Suppressor macrophage treated with lipopolysaccharide for 1 hour (primary cell): Measurements from ENCODE around the gene OLIG1.
A peak's percentile ranks its signal among the peaks of the same experiment; 100 is the strongest.

Source experiments
- DNase-seq, 3 donors: peaks; one replicate each; pipeline ENCODE4 v3.0.0-alpha.2; 2020 to 2022

OLIG1 gene, protein sequence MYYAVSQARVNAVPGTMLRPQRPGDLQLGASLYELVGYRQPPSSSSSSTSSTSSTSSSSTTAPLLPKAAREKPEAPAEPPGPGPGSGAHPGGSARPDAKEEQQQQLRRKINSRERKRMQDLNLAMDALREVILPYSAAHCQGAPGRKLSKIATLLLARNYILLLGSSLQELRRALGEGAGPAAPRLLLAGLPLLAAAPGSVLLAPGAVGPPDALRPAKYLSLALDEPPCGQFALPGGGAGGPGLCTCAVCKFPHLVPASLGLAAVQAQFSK

DNA sequence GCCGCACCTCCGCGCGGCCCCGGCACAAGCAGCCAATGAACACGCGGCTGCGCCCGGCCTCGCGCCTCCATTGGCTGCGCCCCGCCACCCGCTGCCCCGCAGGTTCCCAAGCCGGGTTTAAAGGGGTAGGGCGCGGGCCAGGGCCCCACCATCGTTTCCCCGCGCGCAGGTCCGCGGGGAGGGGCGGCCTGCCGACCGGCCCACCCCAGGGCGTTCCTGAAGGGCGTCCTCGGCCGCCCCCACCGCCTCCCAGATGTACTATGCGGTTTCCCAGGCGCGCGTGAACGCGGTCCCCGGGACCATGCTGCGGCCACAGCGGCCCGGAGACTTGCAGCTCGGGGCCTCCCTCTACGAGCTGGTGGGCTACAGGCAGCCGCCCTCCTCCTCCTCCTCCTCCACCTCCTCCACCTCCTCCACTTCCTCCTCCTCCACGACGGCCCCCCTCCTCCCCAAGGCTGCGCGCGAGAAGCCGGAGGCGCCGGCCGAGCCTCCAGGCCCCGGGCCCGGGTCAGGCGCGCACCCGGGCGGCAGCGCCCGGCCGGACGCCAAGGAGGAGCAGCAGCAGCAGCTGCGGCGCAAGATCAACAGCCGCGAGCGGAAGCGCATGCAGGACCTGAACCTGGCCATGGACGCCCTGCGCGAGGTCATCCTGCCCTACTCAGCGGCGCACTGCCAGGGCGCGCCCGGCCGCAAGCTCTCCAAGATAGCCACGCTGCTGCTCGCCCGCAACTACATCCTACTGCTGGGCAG lies at the start of gene OLIG1:
OLIG1 (plus strand) TSS at position 148 of the 750 bp plus-strand sequence; CDS start at position 254, 106 bp downstream.
- DNase-seq, result peak; percentile 70 to 88 (median 78)

DNA sequence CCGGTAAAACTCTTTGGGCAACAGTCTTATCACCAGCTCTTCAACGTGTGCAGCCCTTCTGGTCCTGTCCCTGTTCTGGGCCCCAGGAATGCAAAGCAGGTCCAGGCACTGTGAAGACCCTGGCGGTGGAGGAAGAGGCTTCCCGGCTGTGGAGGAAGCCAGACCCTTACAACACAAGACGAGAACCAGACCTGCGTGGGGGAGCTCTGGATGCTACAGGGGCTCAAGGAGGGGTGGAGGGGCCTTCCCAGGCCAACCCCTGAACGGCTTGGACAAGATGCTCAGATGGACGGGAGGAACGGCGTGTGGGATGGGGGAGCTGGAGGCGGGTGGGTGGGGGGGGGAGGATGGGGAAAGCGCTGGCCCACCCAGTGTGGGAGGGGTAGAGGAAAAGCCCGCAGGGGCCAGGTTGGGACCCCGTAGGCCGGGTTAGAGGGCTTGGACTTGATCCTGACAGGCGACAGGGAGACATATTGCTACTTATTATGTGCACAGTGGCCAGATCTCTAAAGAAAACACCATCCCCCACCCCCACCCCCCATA lies 49.3 kb upstream of the OLIG1 start:
- no peak for DNase-seq

DNA sequence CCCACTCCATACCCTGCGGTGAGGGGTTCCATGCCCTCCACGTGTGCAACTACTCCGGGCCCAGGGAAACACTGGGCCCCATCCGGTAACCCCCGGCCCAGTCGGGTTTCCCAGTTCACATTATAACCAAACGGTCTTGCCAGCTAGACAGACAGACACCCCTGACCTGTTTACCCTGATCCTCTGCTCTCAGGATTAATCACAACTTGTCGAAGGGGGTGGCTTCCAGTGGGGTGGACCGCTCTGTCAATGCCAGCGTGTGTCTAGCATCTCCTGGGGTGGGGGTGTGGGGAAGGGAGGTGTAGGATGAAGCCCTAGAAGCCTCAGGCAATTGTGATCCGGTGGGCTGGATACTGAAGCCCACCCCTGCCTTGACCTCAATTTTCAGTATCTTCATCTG lies 48.8 kb upstream of the OLIG1 start:
- DNase-seq, result no peak

DNA sequence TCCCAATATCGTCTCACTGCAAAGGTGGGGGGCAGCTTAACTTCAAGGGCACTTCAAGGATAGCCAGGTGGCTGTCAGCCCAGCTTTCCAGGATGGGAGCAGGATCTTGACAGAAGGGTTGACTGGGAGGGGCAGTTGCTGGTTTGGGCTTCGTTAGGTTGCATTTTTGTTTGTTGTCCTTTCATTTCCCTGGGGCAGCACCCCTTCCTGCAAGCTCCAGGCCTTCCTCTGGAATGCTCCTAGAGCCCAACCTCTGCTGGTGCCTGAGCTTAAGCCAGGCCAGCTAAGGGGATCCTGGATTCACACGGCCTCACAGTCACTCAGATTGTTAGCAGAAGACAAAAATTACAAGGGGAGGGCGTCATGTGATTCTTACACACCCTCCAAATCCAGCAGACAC lies 48.3 kb upstream of the OLIG1 start:
- no peak for DNase-seq

DNA sequence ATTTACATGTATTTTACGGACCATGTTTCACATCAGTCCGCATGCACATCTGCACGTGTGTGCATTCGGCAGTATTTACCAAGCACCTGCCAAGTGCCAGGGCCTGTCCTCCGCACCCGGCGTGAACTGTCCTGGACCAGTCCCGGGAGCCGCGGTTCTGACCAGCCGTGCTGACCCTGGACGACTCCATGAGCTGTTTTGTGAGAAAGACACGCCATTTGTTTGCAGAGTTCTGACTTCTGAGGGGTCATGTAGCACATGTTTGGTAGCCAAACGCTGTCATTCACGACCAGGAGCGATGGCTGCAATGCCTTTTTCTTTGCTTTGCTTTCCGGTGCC lies 47.5 kb upstream of the OLIG1 start:
- DNase-seq, result no peak

DNA sequence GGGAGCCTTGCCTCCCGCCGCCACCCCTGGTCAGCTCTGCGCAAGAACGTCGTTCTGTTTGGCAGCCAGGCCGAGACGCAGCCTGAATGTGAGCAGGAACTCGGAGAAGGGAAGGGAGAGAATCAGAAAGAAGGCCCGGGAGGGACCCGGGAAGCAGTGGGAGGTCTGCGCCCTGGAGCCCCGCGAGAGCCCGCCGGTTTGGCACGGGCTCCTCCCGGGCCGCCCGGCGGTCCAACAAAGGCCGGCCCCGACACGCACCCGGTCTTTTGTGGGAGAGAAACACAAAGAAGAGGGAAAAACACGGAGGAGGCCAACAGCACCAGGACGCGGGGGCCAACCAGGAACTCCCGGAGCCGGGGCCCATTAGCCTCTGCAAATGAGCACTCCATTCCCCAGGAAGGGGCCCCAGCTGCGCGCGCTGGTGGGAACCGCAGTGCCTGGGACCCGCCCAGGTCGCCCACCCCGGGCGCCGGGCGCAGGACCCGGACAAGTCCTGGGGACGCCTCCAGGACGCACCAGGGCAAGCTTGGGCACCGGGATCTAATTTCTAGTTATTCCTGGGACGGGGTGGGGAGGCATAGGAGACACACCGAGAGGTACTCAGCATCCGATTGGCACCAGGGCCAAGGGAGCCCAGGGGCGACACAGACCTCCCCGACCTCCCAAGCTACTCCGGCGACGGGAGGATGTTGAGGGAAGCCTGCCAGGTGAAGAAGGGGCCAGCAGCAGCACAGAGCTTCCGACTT lies 46.9 kb upstream of the OLIG1 start:
- peak in 2 of 3 donors; percentile 37 to 49 for DNase-seq

DNA sequence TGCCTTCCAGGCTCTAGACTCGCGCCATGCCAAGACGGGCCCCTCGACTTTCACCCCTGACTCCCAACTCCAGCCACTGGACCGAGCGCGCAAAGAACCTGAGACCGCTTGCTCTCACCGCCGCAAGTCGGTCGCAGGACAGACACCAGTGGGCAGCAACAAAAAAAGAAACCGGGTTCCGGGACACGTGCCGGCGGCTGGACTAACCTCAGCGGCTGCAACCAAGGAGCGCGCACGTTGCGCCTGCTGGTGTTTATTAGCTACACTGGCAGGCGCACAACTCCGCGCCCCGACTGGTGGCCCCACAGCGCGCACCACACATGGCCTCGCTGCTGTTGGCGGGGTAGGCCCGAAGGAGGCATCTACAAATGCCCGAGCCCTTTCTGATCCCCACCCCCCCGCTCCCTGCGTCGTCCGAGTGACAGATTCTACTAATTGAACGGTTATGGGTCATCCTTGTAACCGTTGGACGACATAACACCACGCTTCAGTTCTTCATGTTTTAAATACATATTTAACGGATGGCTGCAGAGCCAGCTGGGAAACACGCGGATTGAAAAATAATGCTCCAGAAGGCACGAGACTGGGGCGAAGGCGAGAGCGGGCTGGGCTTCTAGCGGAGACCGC lies 46.3 kb upstream of the OLIG1 start:
- DNase-seq, result peak in 1 of 3 donors; percentile 38

DNA sequence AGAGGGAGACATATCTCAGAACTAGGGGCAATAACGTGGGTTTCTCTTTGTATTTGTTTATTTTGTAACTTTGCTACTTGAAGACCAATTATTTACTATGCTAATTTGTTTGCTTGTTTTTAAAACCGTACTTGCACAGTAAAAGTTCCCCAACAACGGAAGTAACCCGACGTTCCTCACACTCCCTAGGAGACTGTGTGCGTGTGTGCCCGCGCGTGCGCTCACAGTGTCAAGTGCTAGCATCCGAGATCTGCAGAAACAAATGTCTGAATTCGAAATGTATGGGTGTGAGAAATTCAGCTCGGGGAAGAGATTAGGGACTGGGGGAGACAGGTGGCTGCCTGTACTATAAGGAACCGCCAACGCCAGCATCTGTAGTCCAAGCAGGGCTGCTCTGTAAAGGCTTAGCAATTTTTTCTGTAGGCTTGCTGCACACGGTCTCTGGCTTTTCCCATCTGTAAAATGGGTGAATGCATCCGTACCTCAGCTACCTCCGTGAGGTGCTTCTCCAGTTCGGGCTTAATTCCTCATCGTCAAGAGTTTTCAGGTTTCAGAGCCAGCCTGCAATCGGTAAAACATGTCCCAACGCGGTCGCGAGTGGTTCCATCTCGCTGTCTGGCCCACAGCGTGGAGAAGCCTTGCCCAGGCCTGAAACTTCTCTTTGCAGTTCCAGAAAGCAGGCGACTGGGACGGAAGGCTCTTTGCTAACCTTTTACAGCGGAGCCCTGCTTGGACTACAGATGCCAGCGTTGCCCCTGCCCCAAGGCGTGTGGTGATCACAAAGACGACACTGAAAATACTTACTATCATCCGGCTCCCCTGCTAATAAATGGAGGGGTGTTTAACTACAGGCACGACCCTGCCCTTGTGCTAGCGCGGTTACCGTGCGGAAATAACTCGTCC lies 45.5 kb upstream of the OLIG1 start:
- peak; percentile 50 to 57 (median 54) for DNase-seq

DNA sequence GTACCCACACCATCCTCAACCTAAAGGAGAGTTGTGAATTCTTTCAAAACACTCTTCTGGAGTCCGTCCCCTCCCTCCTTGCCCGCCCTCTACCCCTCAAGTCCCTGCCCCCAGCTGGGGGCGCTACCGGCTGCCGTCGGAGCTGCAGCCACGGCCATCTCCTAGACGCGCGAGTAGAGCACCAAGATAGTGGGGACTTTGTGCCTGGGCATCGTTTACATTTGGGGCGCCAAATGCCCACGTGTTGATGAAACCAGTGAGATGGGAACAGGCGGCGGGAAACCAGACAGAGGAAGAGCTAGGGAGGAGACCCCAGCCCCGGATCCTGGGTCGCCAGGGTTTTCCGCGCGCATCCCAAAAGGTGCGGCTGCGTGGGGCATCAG lies 44.8 kb upstream of the OLIG1 start:
- no peak for DNase-seq

DNA sequence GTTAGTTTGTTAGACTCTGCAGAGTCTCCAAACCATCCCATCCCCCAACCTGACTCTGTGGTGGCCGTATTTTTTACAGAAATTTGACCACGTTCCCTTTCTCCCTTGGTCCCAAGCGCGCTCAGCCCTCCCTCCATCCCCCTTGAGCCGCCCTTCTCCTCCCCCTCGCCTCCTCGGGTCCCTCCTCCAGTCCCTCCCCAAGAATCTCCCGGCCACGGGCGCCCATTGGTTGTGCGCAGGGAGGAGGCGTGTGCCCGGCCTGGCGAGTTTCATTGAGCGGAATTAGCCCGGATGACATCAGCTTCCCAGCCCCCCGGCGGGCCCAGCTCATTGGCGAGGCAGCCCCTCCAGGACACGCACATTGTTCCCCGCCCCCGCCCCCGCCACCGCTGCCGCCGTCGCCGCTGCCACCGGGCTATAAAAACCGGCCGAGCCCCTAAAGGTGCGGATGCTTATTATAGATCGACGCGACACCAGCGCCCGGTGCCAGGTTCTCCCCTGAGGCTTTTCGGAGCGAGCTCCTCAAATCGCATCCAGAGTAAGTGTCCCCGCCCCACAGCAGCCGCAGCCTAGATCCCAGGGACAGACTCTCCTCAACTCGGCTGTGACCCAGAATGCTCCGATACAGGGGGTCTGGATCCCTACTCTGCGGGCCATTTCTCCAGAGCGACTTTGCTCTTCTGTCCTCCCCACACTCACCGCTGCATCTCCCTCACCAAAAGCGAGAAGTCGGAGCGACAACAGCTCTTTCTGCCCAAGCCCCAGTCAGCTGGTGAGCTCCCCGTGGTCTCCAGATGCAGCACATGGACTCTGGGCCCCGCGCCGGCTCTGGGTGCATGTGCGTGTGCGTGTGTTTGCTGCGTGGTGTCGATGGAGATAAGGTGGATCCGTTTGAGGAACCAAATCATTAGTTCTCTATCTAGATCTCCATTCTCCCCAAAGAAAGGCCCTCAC lies 44.2 kb upstream of the OLIG1 start, which contains the start of gene OLIG2:
OLIG2 (plus strand) TSS at position 447 of the 954 bp plus-strand sequence. CDS start 928 bp downstream, outside the sequence.
- DNase-seq, result peak; percentile 38 to 61 (median 46)

DNA sequence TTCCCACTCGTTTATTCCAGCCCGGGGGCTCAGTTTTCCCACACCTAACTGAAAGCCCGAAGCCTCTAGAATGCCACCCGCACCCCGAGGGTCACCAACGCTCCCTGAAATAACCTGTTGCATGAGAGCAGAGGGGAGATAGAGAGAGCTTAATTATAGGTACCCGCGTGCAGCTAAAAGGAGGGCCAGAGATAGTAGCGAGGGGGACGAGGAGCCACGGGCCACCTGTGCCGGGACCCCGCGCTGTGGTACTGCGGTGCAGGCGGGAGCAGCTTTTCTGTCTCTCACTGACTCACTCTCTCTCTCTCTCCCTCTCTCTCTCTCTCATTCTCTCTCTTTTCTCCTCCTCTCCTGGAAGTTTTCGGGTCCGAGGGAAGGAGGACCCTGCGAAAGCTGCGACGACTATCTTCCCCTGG lies 43.5 kb upstream of the OLIG1 start:
- DNase-seq, result no peak

DNA sequence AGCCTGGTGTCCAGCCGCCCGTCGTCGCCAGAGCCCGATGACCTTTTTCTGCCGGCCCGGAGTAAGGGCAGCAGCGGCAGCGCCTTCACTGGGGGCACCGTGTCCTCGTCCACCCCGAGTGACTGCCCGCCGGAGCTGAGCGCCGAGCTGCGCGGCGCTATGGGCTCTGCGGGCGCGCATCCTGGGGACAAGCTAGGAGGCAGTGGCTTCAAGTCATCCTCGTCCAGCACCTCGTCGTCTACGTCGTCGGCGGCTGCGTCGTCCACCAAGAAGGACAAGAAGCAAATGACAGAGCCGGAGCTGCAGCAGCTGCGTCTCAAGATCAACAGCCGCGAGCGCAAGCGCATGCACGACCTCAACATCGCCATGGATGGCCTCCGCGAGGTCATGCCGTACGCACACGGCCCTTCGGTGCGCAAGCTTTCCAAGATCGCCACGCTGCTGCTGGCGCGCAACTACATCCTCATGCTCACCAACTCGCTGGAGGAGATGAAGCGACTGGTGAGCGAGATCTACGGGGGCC lies 43.0 kb upstream of the OLIG1 start:
- DNase-seq, result no peak

DNA sequence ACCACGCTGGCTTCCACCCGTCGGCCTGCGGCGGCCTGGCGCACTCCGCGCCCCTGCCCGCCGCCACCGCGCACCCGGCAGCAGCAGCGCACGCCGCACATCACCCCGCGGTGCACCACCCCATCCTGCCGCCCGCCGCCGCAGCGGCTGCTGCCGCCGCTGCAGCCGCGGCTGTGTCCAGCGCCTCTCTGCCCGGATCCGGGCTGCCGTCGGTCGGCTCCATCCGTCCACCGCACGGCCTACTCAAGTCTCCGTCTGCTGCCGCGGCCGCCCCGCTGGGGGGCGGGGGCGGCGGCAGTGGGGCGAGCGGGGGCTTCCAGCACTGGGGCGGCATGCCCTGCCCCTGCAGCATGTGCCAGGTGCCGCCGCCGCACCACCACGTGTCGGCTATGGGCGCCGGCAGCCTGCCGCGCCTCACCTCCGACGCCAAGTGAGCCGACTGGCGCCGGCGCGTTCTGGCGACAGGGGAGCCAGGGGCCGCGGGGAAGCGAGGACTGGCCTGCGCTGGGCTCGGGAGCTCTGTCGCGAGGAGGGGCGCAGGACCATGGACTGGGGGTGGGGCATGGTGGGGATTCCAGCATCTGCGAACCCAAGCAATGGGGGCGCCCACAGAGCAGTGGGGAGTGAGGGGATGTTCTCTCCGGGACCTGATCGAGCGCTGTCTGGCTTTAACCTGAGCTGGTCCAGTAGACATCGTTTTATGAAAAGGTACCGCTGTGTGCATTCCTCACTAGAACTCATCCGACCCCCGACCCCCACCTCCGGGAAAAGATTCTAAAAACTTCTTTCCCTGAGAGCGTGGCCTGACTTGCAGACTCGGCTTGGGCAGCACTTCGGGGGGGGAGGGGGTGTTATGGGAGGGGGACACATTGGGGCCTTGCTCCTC lies 42.3 kb upstream of the OLIG1 start:
- DNase-seq, result no peak

DNA sequence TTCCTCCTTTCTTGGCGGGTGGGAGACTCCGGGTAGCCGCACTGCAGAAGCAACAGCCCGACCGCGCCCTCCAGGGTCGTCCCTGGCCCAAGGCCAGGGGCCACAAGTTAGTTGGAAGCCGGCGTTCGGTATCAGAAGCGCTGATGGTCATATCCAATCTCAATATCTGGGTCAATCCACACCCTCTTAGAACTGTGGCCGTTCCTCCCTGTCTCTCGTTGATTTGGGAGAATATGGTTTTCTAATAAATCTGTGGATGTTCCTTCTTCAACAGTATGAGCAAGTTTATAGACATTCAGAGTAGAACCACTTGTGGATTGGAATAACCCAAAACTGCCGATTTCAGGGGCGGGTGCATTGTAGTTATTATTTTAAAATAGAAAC lies 41.7 kb upstream of the OLIG1 start:
- no peak for DNase-seq

DNA sequence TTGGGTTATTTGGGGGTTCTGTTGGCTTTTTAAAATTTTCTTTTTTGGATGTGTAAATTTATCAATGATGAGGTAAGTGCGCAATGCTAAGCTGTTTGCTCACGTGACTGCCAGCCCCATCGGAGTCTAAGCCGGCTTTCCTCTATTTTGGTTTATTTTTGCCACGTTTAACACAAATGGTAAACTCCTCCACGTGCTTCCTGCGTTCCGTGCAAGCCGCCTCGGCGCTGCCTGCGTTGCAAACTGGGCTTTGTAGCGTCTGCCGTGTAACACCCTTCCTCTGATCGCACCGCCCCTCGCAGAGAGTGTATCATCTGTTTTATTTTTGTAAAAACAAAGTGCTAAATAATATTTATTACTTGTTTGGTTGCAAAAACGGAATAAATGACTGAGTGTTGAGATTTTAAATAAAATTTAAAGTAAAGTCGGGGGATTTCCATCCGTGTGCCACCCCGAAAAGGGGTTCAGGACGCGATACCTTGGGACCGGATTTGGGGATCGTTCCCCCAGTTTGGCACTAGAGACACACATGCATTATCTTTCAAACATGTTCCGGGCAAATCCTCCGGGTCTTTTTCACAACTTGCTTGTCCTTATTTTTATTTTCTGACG lies 41.1 kb upstream of the OLIG1 start:
- DNase-seq, result peak in 2 of 3 donors; percentile 41 to 59

DNA sequence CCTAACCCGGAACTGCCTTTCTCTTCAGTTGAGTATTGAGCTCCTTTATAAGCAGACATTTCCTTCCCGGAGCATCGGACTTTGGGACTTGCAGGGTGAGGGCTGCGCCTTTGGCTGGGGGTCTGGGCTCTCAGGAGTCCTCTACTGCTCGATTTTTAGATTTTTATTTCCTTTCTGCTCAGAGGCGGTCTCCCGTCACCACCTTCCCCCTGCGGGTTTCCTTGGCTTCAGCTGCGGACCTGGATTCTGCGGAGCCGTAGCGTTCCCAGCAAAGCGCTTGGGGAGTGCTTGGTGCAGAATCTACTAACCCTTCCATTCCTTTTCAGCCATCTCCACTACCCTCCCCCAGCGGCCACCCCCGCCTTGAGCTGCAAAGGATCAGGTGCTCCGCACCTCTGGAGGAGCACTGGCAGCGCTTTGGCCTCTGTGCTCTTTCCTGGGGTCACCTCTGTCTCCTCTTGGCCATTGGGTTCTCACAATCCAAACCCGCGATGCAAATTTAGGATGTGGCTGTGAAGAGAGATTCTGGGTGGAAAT lies 40.5 kb upstream of the OLIG1 start:
- no peak for DNase-seq

DNA sequence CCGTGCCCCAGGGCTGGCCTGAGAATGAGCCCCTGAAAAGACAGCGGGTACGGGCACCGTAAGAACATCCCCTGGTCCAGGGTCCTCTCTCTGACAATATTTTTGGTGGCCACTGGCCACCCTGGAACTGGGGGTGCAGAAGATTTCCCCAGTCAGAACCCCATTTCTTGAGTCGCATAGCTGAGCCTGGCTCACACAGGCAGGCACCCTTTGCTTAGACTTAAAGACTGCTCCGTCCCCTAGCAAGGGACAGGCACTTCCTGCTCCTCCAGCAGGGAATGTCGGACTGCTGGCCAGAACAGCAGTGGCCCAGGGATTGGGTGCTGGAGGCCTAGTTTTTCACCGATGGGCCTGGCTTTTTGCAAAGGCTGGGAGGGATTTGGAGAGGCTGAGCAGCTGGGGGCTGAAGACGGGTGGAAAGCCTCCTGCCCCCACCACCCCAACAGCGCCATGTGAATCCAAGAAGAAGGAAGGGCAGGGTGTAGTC lies 39.9 kb upstream of the OLIG1 start:
- no peak for DNase-seq

DNA sequence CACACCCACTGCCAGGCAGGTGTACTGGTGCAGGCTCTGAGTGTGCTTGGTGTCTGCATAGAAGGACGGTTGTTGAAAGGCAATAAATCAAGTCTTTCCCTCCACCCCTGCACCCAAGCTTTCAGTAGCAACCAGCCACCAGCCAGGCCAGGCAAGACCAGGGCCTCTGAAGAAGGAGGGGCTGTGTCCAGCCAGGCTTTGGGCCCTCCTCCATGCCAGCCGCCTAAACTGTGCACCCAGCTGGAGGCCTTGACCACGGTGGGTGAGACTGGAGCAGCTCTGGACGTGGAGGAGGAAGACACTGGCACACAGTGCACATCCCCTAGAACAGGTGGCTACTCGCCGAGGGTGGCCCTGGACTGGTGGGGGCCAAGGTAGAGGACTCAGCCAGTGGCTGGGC lies 39.3 kb upstream of the OLIG1 start:
- DNase-seq, result no peak
